CD8-positive, alpha-beta memory T cell (primary cell): Measurements from ENCODE around the gene IGFALS. TPM values are rescaled to one million over a fixed set of nuclear protein-coding genes. Genes with fewer than 3 reads are reported as not detected.

Experiments used
- CTCF ChIA-PET: fragments of 350-600 bp; sonication (Branson Sonifier 250); formaldehyde crosslinking; loops from one replicate; lab custom pipeline; 2021; ENCODE audit warnings: antibody characterized with exemption; lab: Charles Lee
- POLR2A ChIA-PET: fragments of 350-600 bp; sonication (Branson Sonifier 250); formaldehyde crosslinking; loops from one replicate; lab custom pipeline; 2021; ENCODE audit warnings: antibody characterized with exemption; lab: Charles Lee
- DNase-seq, 5 donors: peaks; one replicate each; pipeline versions ENCODE4 v3.0.0 to v3.0.0-alpha.2; 2020 to 2022; ENCODE audit warnings: mixed read lengths in 1 of 5
- H3K27ac ChIP-seq: one replicate; pipeline ENCODE4 v1.7.0; 2013; ENCODE audit warnings: low read depth, mild to moderate bottlenecking, low read length, moderate library complexity
- H3K27me3 ChIP-seq: 2 replicates; pipeline ENCODE4 v1.7.0; 2013; ENCODE audit warnings: low read length, mild to moderate bottlenecking; ENCODE audit not compliant: insufficient read depth, poor library complexity, severe bottlenecking
- H3K36me3 ChIP-seq: 2 replicates; pipeline ENCODE4 v1.7.0; 2013; ENCODE audit warnings: mild to moderate bottlenecking, low read length, moderate library complexity; ENCODE audit not compliant: insufficient read depth
- H3K4me1 ChIP-seq: 2 replicates; pipeline ENCODE4 v1.7.0; 2013; ENCODE audit warnings: mild to moderate bottlenecking, low read length, moderate library complexity; ENCODE audit not compliant: insufficient read depth
- H3K4me3 ChIP-seq: 2 replicates; pipeline ENCODE4 v1.7.0; 2013; ENCODE audit warnings: mild to moderate bottlenecking, low read length
- H3K9me3 ChIP-seq: 2 replicates; pipeline ENCODE4 v1.7.0; 2013; ENCODE audit warnings: mild to moderate bottlenecking, low read length
- H3K27ac Mint-ChIP-seq, 8 donors: one replicate each; pipeline ENCODE4 v1.8.0; 2020 to 2021; ENCODE audit warnings: mixed read lengths in 8 of 8, mild to moderate bottlenecking in 6 of 8, inconsistent platforms in 3 of 8, moderate library complexity in 3 of 8
- H3K27me3 Mint-ChIP-seq, 2 donors: one replicate each; pipeline ENCODE4 v1.8.0; 2020 to 2021; ENCODE audit warnings: mixed read lengths in 2 of 2, mild to moderate bottlenecking in 1 of 2, moderate library complexity in 1 of 2
- H3K36me3 Mint-ChIP-seq, 3 donors: one replicate each; pipeline ENCODE4 v1.8.0; 2020 to 2021; ENCODE audit warnings: mixed read lengths in 3 of 3, inconsistent platforms in 1 of 3, mild to moderate bottlenecking in 1 of 3
- H3K4me1 Mint-ChIP-seq, 3 donors: one replicate each; pipeline ENCODE4 v1.8.0; 2020 to 2021; ENCODE audit warnings: mixed read lengths in 3 of 3, inconsistent platforms in 1 of 3, mild to moderate bottlenecking in 1 of 3
- H3K4me3 Mint-ChIP-seq, 7 donors: one replicate each; pipeline ENCODE4 v1.8.0; 2020 to 2021; ENCODE audit warnings: mixed read lengths in 7 of 7, mild to moderate bottlenecking in 6 of 7, moderate library complexity in 4 of 7, inconsistent platforms in 2 of 7
- H3K9me3 Mint-ChIP-seq, 5 donors: one replicate each; pipeline ENCODE4 v1.8.0; 2020 to 2022; ENCODE audit warnings: mixed read lengths in 5 of 5, mild to moderate bottlenecking in 3 of 5, moderate library complexity in 2 of 5, inconsistent platforms in 1 of 5
- polyA plus RNA-seq: library from polyadenylated mRNA; unstranded; fragments of 300-500 nt; fragmentation: Illumina TruSeq; gene quantifications from one replicate; pipeline ENCODE4 v1.2.3, GENCODE V29; 2021
- total RNA-seq, 2 experiments: library from RNA; stranded (reverse); gene quantifications; one replicate each; pipeline ENCODE4 v1.2.3, GENCODE V29; 2021

Gene IGFALS
- total and polyA plus RNA-seq, 3 experiments from 2014 or later = not detected

- DNase-seq = peak; percentile 83 to 96 (median 90)
- Mint-ChIP-seq H3K36me3 (peaks cover 0 to 33% (median 2%) of the 10 kb centered on the region in 3 donors), H3K27me3 (no peaks in the 10 kb centered on the region), H3K4me1 (peaks cover 32 to 65% (median 51%) of the 10 kb centered on the region in 3 donors), H3K9me3 (no peaks in the 10 kb centered on the region), H3K4me3 (peak within 1 kb of the TSS; percentile 92 to 97 (median 94)), H3K27ac (peak within 1 kb of the TSS; percentile 90 to 95 (median 93))
- ChIA-PET POLR2A (interaction anchor here (0.5 to 1.4 kb wide), 8 partner anchors 45 to 855 kb away, joined by 3 to 12 read pairs (median 3); partner anchors contain the start of genes KCTD5, NTHL1, NUBP2 and SPSB3), CTCF (interaction anchor here (1.2 to 1.4 kb wide), 3 partner anchors 44 to 121 kb away, joined by 3 read pairs; partner anchors contain the start of genes EME2, MAPK8IP3, MRPS34 and NUBP2)
- Histone ChIP-seq H3K9me3 (no peaks in the 10 kb centered on the region), H3K4me3 (peak within 1 kb of the TSS; percentile 95), H3K4me1 (peaks cover 39% of the 10 kb centered on the region), H3K27me3 (no peaks in the 10 kb centered on the region), H3K27ac (peak within 1 kb of the TSS; percentile 73), H3K36me3 (peaks cover 10% of the 10 kb centered on the region)
Observed at GRCh38 chr16:1826691-1827573, 33.4 kb upstream of the IGFALS start, which contains the start of the genes FAHD1 and HAGH. TSS of gene FAHD1 (plus strand) at chr16:1827206. CDS start at chr16:1827239, 33 bp downstream. TSS of gene HAGH (minus strand) at chr16:1826825. CDS start at chr16:1826787, 38 bp downstream.

DNA sequence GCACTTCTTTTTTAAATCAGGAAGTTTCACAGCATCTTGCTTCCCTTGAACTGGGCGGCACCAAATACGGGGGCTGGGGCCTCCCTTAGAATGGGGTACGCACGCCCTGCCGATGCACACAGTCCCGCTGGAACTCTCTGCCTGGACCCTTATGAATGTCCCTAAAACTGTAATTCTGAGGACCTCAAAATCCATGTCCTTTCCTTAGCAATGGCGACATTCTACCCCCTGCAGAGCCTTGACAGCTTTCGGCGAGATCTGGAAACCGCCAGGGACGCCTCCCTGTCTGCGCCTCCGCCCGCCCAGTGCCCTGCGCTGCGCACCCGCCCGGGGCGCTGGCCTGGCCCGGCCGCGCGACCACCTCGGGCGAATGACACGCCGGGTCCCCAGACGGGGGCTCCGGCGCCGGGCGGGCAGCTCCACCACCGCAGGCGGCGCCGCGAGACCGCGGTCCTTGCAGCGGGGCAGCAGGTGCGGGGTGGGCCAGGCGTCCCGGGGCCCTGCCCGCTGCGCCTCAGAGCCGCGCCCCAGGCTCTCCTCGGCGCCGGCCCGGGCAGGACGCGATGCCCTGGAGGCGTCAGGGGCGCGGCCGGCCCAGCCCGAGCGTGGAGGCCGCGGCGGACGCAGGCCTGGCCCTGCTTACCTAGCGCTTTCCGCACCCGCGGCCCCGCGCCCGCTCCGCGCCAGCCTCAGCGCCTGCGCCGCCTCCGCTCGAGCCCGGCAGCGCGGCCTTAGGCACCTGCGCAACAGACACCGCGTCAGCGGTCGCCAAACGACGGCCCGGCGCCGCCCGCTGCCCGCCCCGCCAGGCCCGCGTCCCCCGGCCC lies 32.6 kb upstream of the IGFALS start:
- H3K27me3 ChIP-seq = no peaks in the 10 kb centered on the region
- POLR2A ChIA-PET = interaction anchor here (0.7 to 1.2 kb wide), 2 partner anchors 43 to 222 kb away, joined by 4 to 9 read pairs; partner anchors contain the start of genes NTHL1, NUBP2, SPSB3 and TSC2
- peak overlapping the region; percentile 73 for H3K27ac ChIP-seq
- H3K9me3 ChIP-seq = no peaks in the 10 kb centered on the region
- H3K36me3 ChIP-seq = peaks cover 12% of the 10 kb centered on the region
- H3K36me3 Mint-ChIP-seq = peaks cover 0 to 37% (median 2%) of the 10 kb centered on the region in 3 donors
- no peaks in the 10 kb centered on the region for H3K27me3 Mint-ChIP-seq
- DNase-seq = peak in 3 of 5 donors; percentile 12 to 82 (median 66)
- H3K4me1 ChIP-seq = peaks cover 39% of the 10 kb centered on the region
- H3K4me3 ChIP-seq = peak overlapping the region; percentile 75
- CTCF ChIA-PET = interaction anchor here (1.2 to 1.4 kb wide), 3 partner anchors 43 to 120 kb away, joined by 3 to 5 read pairs (median 3); partner anchors contain the start of genes MAPK8IP3, NUBP2 and SPSB3
- no peaks in the 10 kb centered on the region for H3K9me3 Mint-ChIP-seq
- peak overlapping the region; percentile 82 to 96 (median 83) for H3K4me3 Mint-ChIP-seq
- peaks cover 32 to 62% (median 51%) of the 10 kb centered on the region in 3 donors for H3K4me1 Mint-ChIP-seq
- H3K27ac Mint-ChIP-seq = peak overlapping the region; percentile 66 to 95 (median 88)

DNA sequence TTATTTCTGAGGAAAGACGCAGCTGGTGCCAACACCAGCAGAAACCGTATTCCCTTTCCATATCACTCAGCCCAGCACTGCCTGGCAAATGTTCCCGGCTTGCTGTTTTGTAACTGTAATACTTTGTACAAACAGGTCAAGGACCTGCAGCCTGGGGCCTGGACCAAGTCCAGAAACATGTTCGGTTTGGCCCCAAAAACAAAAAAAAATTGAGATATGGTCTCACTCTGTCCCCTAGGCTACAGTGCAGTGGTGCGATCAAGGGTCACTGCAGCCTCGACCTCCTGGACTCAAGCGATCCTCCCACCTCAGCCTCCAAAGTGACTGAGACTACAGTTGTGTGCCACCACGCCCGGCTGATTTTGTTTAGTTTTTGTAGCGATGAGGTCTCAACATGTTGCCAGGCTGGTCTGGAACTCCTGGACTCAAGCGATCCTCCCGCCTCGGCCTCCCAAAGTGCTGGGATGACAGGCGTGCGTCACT lies 31.9 kb upstream of the IGFALS start:
- H3K4me1 ChIP-seq = peaks cover 39% of the 10 kb centered on the region
- no peak for DNase-seq
- ChIA-PET POLR2A (interaction anchor here (0.7 to 1.2 kb wide), 2 partner anchors 42 to 223 kb away, joined by 4 to 9 read pairs; partner anchors contain the start of genes NTHL1, NUBP2, SPSB3 and TSC2), CTCF (interaction anchor here (1.2 kb wide), 1 partner anchor 120 kb away, joined by 5 read pairs; the partner anchor contains the start of gene MAPK8IP3)
- peak overlapping the region; percentile 75 for H3K4me3 ChIP-seq
- H3K36me3 ChIP-seq = peaks cover 12% of the 10 kb centered on the region
- Mint-ChIP-seq H3K27me3 (no peaks in the 10 kb centered on the region), H3K4me3 (peak overlapping the region; percentile 82 to 88 (median 83)), H3K4me1 (peaks cover 32 to 58% (median 48%) of the 10 kb centered on the region in 3 donors), H3K9me3 (no peaks in the 10 kb centered on the region), H3K27ac (peak overlapping the region; percentile 66 to 95 (median 88)), H3K36me3 (peaks cover 0 to 39% (median 0%) of the 10 kb centered on the region in 3 donors)
- H3K27me3 ChIP-seq = no peaks in the 10 kb centered on the region
- H3K27ac ChIP-seq = peak overlapping the region; percentile 59
- H3K9me3 ChIP-seq = no peaks in the 10 kb centered on the region

DNA sequence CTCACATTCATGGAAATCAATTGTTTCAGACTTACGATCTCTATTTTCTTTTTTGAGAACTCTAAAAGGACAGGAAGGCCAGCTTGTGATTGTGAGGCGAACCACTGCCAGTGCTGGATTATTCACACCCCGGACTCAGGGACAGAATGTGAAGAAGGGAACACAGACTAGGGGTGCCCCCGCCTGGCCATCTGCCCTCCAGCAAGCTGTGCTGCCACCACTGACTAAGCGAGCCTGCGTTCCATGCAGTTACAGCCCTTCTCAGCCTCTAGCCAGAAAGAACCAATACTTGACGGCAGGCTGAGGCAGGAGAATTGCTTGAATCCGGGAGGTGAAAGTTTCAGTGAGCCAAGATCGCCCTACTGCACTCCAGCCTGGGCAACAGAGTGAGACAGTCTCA lies 30.3 kb upstream of the IGFALS start:
- Mint-ChIP-seq H3K27ac (peak overlapping the region in 4 of 8 donors; percentile 54 to 87 (median 66)), H3K36me3 (peaks cover 0 to 44% (median 0%) of the 10 kb centered on the region in 3 donors), H3K9me3 (no peaks in the 10 kb centered on the region), H3K4me3 (peak overlapping the region in 5 of 7 donors; percentile 31 to 59 (median 54)), H3K4me1 (peaks cover 25 to 44% (median 36%) of the 10 kb centered on the region in 3 donors), H3K27me3 (no peaks in the 10 kb centered on the region)
- H3K4me3 ChIP-seq = no peak overlapping the region
- CTCF ChIA-PET = no interaction called here
- H3K27ac ChIP-seq = no peak overlapping the region
- H3K36me3 ChIP-seq = peaks cover 12% of the 10 kb centered on the region
- POLR2A ChIA-PET = no interaction called here
- no peak for DNase-seq
- no peaks in the 10 kb centered on the region for H3K9me3 ChIP-seq
- peaks cover 33% of the 10 kb centered on the region for H3K4me1 ChIP-seq
- no peaks in the 10 kb centered on the region for H3K27me3 ChIP-seq

- DNase-seq = no peak
- Mint-ChIP-seq H3K27ac (no peak overlapping the region), H3K27me3 (no peaks in the 10 kb centered on the region), H3K4me3 (no peak overlapping the region), H3K9me3 (no peaks in the 10 kb centered on the region), H3K4me1 (peaks cover 22 to 35% (median 28%) of the 10 kb centered on the region in 3 donors), H3K36me3 (peaks cover 0 to 47% (median 0%) of the 10 kb centered on the region in 3 donors)
- ChIA-PET POLR2A (no interaction called here), CTCF (interaction anchor here (1.5 kb wide), 1 partner anchor 10 kb away, joined by 5 read pairs; no protein-coding TSS in a partner anchor)
- H3K27ac ChIP-seq = no peak overlapping the region
- H3K4me3 ChIP-seq = no peak overlapping the region
- peaks cover 12% of the 10 kb centered on the region for H3K36me3 ChIP-seq
- peaks cover 27% of the 10 kb centered on the region for H3K4me1 ChIP-seq
- no peaks in the 10 kb centered on the region for H3K27me3 ChIP-seq
- no peaks in the 10 kb centered on the region for H3K9me3 ChIP-seq
Observed at GRCh38 chr16:1822801-1823200, 29.3 kb upstream of the IGFALS start.

DNA sequence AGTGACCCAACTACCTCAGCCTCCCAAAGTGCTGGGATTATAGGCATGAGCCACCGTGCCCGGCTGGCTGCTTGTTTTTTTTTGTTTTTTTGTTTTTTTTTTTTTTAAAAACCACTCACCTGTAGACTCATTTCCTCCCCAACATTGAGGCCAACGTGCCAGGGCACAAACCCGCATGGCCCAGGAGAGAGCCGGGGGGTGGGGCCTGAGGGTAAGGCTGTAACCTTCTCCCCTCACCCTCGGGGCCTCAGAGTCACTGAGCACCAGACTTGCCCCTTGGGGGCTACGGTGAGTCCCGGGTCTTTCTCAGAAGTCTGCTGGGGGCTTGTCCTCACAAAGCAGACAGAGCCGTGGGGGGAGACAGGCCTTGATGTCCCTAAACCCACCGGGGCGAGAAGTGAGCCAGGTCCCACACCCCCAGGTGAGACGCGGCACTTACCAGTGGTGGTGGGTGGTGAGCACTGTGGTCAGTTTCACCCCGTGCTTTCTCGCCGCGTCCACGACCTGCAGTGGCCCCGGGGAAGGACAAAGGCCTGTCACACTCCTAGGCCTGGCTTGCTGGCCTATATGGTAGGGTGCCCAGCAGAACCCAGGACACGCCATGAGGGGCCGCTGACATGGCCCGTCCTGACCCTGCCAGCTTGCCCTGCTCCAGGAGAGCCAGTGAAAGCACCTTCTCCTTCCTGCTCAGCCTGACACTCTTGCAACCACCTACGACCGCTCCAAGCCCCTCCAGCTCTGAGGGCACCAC lies 28.5 kb upstream of the IGFALS start:
- H3K4me3 Mint-ChIP-seq = no peak overlapping the region
- no peak for DNase-seq
- H3K4me3 ChIP-seq = no peak overlapping the region
- H3K27ac Mint-ChIP-seq = peak overlapping the region in 2 of 8 donors; percentile 24 to 71
- CTCF ChIA-PET = interaction anchor here (1.5 kb wide), 1 partner anchor 9 kb away, joined by 5 read pairs; no protein-coding TSS in a partner anchor
- H3K27ac ChIP-seq = no peak overlapping the region
- H3K27me3 Mint-ChIP-seq = no peaks in the 10 kb centered on the region
- H3K4me1 ChIP-seq = peaks cover 23% of the 10 kb centered on the region
- H3K27me3 ChIP-seq = no peaks in the 10 kb centered on the region
- peaks cover 12% of the 10 kb centered on the region for H3K36me3 ChIP-seq
- no peaks in the 10 kb centered on the region for H3K9me3 Mint-ChIP-seq
- H3K36me3 Mint-ChIP-seq = peaks cover 0 to 49% (median 0%) of the 10 kb centered on the region in 3 donors
- peaks cover 14 to 27% (median 20%) of the 10 kb centered on the region in 3 donors for H3K4me1 Mint-ChIP-seq
- H3K9me3 ChIP-seq = no peaks in the 10 kb centered on the region
- POLR2A ChIA-PET = no interaction called here
